ENCODE results near the gene CDC26. TPM values are rescaled to one million over a fixed set of nuclear protein-coding genes. Genes with fewer than 3 reads are reported as not detected.

CDC26 gene
- total RNA-seq, 3 donors from 2014 or later = 19.3 to 45.8 (median 25.9) TPM

DNA sequence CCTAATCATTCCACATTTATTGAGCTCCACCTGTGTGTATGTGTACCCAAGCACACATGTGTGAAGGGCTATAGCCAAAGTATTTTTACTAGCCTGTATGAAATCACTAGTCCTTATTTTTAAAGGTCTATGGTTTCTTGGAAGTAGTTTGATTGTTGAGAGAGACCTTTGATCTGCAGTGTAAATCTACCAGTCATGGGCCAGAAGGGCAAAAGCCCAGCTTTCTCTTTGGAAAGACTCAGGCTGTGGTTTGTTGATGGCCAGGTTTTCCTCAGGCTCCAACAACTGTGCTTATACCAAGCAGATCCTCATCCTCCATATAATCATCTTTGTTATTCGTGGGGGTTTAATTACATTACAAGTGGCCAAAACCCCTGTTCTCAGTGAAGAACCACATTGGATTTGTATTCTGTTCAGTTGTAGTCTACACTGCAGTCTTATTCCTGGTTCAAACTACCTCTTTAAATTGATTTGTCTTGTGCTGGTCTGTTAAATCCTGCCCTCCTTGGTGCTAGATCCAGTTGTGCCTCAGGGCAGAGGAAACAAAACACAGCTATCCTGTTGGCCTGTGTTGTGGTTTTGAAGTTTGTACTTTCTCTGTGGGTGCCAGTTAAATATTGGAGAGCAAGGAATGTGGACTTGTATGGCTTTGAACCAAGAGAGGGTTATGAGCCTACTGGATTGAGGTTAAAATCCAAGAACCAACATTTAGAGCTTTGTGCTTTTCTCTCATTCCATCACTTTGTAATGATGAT lies 13.3 kb downstream of the CDC26 start:
- no peaks in the 10 kb centered on the region for H3K4me1 ChIP-seq (ENCODE audit: low read depth)
- TF ChIP-seq, protein P1, sequence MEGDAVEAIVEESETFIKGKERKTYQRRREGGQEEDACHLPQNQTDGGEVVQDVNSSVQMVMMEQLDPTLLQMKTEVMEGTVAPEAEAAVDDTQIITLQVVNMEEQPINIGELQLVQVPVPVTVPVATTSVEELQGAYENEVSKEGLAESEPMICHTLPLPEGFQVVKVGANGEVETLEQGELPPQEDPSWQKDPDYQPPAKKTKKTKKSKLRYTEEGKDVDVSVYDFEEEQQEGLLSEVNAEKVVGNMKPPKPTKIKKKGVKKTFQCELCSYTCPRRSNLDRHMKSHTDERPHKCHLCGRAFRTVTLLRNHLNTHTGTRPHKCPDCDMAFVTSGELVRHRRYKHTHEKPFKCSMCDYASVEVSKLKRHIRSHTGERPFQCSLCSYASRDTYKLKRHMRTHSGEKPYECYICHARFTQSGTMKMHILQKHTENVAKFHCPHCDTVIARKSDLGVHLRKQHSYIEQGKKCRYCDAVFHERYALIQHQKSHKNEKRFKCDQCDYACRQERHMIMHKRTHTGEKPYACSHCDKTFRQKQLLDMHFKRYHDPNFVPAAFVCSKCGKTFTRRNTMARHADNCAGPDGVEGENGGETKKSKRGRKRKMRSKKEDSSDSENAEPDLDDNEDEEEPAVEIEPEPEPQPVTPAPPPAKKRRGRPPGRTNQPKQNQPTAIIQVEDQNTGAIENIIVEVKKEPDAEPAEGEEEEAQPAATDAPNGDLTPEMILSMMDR (IDR thresholded peaks at IDR 0.05) = no peak
- H3K9me3 ChIP-seq = no peaks in the 10 kb centered on the region
- intact Hi-C loops (cut with DNase I, micrococcal nuclease) = no loop called here
- DNase-seq (no peak), ATAC-seq (peak; percentile 74)
- H3K4me3 ChIP-seq = no peak overlapping the region
- no peaks in the 10 kb centered on the region for H3K36me3 ChIP-seq (ENCODE audit: low read depth)

DNA sequence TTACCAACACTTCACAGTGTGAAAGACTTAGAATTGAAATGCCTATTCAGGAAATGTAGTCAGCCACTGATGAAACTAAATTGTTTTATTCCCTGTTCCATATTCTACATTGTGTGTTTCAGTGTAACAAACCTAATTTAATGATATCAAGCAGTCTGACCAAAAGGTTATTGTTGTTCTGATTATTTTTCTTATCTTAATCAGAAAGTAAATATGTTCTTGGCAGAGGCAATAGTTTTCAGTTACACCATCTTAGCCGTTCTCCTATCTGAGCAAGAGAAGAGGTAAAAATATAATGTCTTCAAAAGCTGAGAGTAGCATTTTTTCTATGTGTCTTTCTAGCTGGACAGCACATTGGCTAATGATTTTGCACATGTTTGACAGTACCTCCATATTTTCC lies 17.1 kb downstream of the CDC26 start:
- no peaks in the 10 kb centered on the region for H3K36me3 ChIP-seq (ENCODE audit: low read depth)
- H3K4me3 ChIP-seq = no peak overlapping the region
- ATAC-seq (no peak), DNase-seq (no peak)
- no peaks in the 10 kb centered on the region for H3K9me3 ChIP-seq
- no peaks in the 10 kb centered on the region for H3K4me1 ChIP-seq (ENCODE audit: low read depth)
- intact Hi-C loops (cut with DNase I, micrococcal nuclease) = no loop called here
- TF ChIP-seq, protein P1 (IDR thresholded peaks at IDR 0.05) = no peak

DNA sequence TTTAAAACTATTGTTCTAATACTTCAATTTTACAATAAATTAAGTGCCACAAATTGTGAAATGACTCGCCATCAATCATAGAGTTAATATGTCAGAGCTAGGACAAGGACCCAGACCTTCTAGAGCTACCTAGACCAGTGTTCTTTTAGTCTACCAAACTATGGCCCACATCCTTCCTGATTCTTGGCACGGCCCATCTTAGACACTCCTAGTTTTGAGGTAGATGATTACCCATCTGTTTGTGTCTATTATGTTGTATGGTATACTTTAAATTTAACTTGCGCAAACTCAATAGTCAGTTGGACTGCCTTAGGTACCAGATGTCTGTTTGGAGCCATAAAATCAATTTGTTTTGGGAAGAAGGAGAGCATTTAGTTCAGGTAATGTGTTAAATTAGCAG lies 17.5 kb downstream of the CDC26 start:
- intact Hi-C loops (cut with DNase I, micrococcal nuclease) = no loop called here
- Histone ChIP-seq H3K4me3 (no peak overlapping the region), H3K36me3 (ENCODE audit: low read depth) (no peaks in the 10 kb centered on the region), H3K4me1 (ENCODE audit: low read depth) (no peaks in the 10 kb centered on the region), H3K9me3 (no peaks in the 10 kb centered on the region)
- DNase-seq = no peak
- ATAC-seq = peak; percentile 58
- TF ChIP-seq, protein P1 (IDR thresholded peaks at IDR 0.05) = no peak

DNA sequence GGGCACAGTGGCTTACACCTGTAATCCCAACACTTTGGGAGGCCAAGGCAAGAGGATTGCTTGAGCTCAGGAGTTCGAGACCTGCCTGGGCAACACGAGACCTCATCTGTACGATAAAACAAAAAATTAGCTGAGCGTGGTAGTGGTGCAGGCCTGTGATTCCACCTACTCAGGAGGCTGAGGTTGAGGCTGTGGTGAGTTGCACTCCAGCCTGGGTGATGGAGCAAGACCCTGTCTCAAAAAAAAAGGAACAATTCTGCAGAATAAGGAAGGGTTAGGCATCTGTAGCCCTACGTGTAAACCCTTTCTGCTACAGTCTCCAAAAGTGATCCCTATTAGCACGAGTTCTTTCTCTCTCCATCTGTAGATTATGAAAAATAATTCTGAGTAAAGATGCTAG lies 19.9 kb downstream of the CDC26 start:
- H3K36me3 ChIP-seq (ENCODE audit: low read depth) = no peaks in the 10 kb centered on the region
- no peak overlapping the region for H3K4me3 ChIP-seq
- peak; percentile 28 for ATAC-seq
- TF ChIP-seq, protein P1 (IDR thresholded peaks at IDR 0.05) = no peak
- DNase-seq = no peak
- intact Hi-C loops (cut with DNase I, micrococcal nuclease) = no loop called here
- H3K9me3 ChIP-seq = no peaks in the 10 kb centered on the region
- H3K4me1 ChIP-seq (ENCODE audit: low read depth) = no peaks in the 10 kb centered on the region

DNA sequence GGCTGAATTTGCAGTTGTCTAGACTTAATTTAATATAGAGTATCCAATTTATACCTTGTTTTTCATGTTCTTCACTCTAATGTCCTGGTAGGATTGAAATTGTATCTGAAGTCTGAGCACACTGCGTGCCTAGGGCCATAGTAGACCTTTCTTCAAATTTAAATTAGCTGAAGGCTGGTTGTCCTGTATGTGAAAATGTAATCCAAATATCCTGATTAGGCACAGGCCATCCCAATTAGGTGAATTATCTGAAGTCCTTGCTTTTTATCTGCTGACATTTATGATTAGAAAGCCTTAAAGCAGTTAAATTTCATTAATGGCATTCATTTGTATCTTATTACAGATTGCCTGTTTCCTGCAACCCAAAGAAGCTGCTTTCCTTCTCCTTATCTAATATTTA lies 20.4 kb downstream of the CDC26 start:
- Histone ChIP-seq H3K4me3 (no peak overlapping the region), H3K9me3 (no peaks in the 10 kb centered on the region), H3K36me3 (ENCODE audit: low read depth) (no peaks in the 10 kb centered on the region), H3K4me1 (ENCODE audit: low read depth) (no peaks in the 10 kb centered on the region)
- intact Hi-C loops (cut with DNase I, micrococcal nuclease) = no loop called here
- TF ChIP-seq, protein P1 (IDR thresholded peaks at IDR 0.05) = no peak
- no peak for ATAC-seq
- DNase-seq = no peak
